Fibroblast of lung (primary cell): Measurements from ENCODE around the gene MAP3K2.

Source experiments
- EZH2 ChIP-seq: IDR thresholded peaks from 2 replicates; pipeline ENCODE4 v1.5.1; 2012; ENCODE audit warnings: low read length, control low read depth, mild to moderate bottlenecking; ENCODE audit errors: missing control alignments
- TF ChIP-seq, protein P1 (sequence below), 2 donors: IDR thresholded peaks in 1 of 2; conservative IDR thresholded peaks in 1 of 2; 1 replicate in 1 of 2; 2 replicates in 1 of 2; pipeline ENCODE4 v1.5.1; 2011 to 2012; ENCODE audit warnings: low read length in 2 of 2, control low read depth in 1 of 2, inconsistent platforms in 1 of 2, low read depth in 1 of 2, mild to moderate bottlenecking in 1 of 2

DNA sequence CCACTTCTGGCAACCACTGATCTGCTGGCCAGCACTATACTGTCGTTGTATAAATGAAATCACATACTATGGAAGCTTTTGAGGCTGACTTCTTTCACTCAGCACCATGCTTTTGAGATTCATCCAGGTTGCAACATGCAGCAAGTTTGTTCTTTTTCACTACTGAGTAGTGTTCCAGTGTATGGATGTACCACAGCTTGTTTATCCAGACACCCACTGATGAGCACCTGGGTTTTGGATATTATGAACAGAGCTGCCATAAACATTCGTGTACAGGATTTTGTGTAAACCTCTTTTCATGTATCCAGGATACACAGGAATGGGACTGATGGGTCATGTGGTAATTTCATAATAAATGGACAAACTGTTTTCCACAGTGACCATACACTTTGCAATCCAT lies 104.5 kb downstream of the MAP3K2 start:
- TF ChIP-seq, protein P1, sequence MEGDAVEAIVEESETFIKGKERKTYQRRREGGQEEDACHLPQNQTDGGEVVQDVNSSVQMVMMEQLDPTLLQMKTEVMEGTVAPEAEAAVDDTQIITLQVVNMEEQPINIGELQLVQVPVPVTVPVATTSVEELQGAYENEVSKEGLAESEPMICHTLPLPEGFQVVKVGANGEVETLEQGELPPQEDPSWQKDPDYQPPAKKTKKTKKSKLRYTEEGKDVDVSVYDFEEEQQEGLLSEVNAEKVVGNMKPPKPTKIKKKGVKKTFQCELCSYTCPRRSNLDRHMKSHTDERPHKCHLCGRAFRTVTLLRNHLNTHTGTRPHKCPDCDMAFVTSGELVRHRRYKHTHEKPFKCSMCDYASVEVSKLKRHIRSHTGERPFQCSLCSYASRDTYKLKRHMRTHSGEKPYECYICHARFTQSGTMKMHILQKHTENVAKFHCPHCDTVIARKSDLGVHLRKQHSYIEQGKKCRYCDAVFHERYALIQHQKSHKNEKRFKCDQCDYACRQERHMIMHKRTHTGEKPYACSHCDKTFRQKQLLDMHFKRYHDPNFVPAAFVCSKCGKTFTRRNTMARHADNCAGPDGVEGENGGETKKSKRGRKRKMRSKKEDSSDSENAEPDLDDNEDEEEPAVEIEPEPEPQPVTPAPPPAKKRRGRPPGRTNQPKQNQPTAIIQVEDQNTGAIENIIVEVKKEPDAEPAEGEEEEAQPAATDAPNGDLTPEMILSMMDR (conservative IDR thresholded peaks at IDR 0.05 in 1 of 2, IDR thresholded peaks at IDR 0.05 in 1 of 2; ENCODE audit: low read depth in 1 of 2, low read length in 2 of 2), result no peak
- no peak for TF ChIP-seq EZH2
